Cardiac fibroblast (primary cell): Measurements from ENCODE around the gene ZNF280D.

Experiments
- DNase-seq, 2 donors: peaks; one replicate each; pipeline versions ENCODE4 v3.0.0 to v3.0.0-alpha.2; 2010; ENCODE audit warnings: low read depth in 2 of 2
- H3K4me3 ChIP-seq, 2 donors: replicated peaks in 1 of 2; 1 replicate in 1 of 2; 2 replicates in 1 of 2; pipeline ENCODE4 v1.5.1; 2011; ENCODE audit warnings: low read depth in 2 of 2, low read length in 2 of 2, mild to moderate bottlenecking in 2 of 2, moderate library complexity in 1 of 2
- CTCF ChIP-seq: IDR thresholded peaks from one replicate; pipeline ENCODE4 v1.5.1; 2011; ENCODE audit warnings: low read depth, mild to moderate bottlenecking, low read length, inconsistent platforms

The ZNF280D gene

GRCh38 chr15:56639631-56640030 lies 93.7 kb downstream of the ZNF280D start:
- no peak for TF ChIP-seq CTCF
- DNase-seq: no peak
- H3K4me3 ChIP-seq: no peak overlapping the region

GRCh38 chr15:56631765-56632164 lies 101.5 kb downstream of the ZNF280D start:
- no peak for TF ChIP-seq CTCF
- DNase-seq: no peak
- H3K4me3 ChIP-seq: no peak overlapping the region

- peak; percentile 4 to 11 for DNase-seq
- H3K4me3 ChIP-seq: no peak overlapping the region
- no peak for TF ChIP-seq CTCF
These were observed 104.3 kb downstream of the ZNF280D start for GRCh38 chr15:56628893-56629532.

GRCh38 chr15:56619887-56620286 lies 113.4 kb downstream of the ZNF280D start:
- no peak for DNase-seq
- no peak overlapping the region for H3K4me3 ChIP-seq
- TF ChIP-seq CTCF: no peak

GRCh38 chr15:56617628-56618027 lies 115.7 kb downstream of the ZNF280D start:
- DNase-seq: no peak
- TF ChIP-seq CTCF: no peak
- H3K4me3 ChIP-seq: no peak overlapping the region

- no peak for TF ChIP-seq CTCF
- no peak overlapping the region for H3K4me3 ChIP-seq
- no peak for DNase-seq
These were observed 116.8 kb downstream of the ZNF280D start for GRCh38 chr15:56616551-56616950.

- H3K4me3 ChIP-seq: no peak overlapping the region
- no peak for TF ChIP-seq CTCF
- no peak for DNase-seq
These were observed 119.5 kb downstream of the ZNF280D start for GRCh38 chr15:56613811-56614210.
